SHP77 treated with DMSO at 0.1 percent for 48 hours (cell line): ENCODE data around the gene SLBP.

Source experiments
- DNase-seq: peaks from one replicate; lab custom pipeline; 2025; lab: John Stamatoyannopoulos, UW

SLBP gene

DNA sequence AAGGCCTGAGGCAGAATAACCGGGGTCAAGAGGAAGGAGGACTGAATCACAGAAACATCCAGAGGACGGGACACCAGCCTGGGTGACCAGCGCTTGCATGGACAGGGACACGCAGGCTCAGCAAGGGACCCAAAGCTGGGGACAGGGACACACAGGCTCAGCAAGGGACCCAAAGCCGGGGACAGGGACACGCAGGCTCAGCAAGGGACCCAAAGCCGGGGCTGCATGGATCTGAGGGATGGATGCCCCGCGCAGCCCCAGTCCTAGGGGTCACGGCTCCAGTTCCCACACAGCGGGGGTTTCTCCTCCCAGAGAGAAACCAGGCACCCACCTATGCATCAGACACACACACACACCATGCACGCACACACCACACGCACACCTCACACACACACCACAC lies 60.5 kb downstream of the SLBP start:
- no peak for DNase-seq

DNA sequence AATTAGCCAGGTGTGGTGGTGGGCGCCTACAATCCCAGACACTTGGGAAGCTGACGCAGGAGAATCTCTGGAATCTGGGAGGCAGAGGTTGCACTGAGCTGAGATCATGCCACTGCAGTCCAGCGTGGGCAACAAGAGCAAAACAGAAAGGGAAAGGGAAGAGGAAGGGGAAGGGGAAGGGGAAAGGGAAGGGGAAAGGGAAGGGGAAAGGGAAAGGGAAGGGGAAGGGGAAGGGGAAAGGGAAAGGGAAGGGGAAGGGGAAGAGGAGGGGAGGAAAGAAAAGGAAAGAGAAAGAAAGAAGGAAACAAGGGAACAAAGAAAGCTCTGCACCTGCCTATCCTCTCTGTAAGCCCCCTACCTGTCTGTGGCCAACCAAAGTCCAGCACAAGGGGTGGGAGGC lies 63.2 kb downstream of the SLBP start:
- DNase-seq = no peak

DNA sequence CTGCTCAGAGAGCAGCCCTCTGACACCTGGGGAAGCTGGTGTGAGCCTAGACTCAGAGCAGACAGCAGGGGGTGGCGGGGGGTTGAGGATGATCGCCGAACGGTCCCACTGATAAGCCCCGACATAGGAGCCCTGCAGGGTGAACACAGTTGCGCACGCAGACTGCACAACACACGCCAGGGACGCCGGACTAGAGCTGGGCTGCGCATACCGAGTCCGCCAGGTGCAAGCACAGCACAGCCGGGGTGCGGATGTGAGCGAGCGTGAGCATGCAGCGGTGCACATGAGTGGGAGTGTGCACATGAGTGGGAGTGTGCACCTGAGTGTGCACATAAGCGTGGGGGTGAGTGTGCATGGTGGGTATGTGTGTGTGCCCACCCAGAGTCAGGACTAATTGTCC lies 64.7 kb downstream of the SLBP start:
- no peak for DNase-seq

DNA sequence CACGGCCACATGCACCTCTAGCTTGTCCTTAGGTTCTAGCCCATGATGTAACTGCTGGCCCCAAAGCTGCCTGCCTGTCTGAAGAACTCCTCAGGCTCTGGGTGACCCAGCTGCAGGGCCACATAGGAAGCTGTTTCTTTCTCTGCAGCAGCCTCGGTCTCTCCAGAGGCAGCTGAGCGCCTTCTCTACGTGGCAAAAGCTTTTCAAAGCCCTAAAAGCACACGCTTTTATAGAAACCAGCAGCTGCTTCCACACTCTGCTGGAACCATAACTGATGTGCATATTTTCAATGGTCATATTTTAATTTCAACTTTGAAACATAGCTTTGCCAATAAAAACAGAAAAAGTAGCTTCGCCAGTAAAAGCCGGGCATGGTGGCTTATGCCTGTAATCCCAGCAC lies 65.4 kb downstream of the SLBP start:
- DNase-seq = no peak

DNA sequence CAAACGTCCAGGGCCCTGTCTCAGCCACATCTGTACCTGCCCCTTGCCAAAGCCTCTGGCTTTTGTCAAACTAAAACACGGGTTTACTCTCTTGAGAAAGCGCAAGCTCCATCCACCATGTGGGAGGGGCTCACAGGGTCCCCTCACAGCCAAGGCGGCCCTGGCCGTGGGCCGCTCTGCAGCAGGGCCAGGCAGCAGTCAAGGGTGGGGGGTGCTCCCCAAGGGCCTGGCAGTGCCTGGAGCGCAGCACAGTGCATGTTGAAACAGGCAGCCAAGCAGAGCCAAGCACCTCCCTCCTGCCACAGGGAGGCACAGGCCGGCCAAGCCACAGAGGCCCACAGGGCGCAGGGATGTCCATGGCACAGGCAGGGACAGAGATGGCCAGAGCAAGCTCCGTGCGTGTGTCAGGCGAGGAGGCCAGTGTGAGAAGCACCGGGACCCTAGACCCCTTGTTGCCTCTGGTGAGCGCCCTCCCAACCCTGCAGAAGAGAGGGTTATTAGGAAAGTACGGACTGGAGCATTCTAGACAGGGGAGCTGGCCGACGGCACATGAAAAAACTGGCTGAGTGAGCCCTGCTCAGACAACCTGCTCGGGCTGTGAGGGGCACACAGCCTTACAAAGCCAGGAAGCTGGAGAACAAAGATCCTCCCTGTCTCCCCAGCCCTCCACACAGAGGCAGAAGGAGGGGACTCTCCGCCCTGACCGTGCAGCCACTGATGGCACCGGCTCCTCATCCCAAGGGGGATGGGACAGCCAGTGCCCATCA lies 67.0 kb downstream of the SLBP start:
- DNase-seq = no peak

DNA sequence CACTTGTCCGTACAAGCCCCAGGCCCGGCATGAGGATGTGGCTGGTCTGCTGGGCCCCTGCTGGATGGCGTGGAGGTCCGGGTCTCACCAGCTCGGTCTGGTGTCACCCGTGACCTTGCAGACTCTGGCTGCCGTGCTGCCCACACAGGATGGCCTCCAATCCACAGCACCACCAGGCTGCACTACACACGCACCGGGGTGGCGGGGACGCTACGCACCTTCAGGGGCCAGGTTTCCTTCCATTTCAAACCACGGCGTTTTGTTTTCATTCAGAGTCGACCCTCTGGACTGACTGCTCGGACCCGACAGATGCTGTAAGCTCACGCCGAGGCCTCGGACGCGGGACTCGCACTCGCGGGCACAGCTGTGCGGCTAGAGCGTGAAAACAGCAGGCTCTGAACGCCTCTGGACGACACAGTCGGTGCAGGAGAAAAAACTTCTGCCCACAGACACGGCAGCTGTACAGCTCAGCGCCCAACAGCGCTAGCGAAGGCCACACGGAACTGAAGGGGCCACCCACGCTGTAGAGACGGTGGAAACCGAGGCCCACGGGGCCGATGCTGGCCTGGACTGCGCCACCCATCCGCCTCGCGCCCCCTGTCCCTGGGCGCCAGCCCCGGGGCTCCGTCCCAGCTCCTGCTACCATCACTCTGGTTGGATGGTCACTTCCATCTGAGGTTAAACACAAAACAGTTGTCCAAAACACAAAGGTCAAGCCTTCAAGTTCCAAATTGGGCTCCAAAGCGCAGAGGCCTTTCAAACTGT lies 68.0 kb downstream of the SLBP start:
- no peak for DNase-seq
